Ishikawa (cell line): ENCODE results near the gene HCFC1.

Source experiments
- CREB1 ChIP-seq: IDR thresholded peaks from 2 replicates; pipeline ENCODE4 v1.6.1; 2012; ENCODE audit warnings: low read depth
- EP300 ChIP-seq: IDR thresholded peaks from 2 replicates; pipeline ENCODE4 v1.6.1; 2012; ENCODE audit warnings: borderline replicate concordance
- FOXM1 ChIP-seq: IDR thresholded peaks from 2 replicates; pipeline ENCODE4 v1.6.1; 2012; ENCODE audit warnings: low read depth, borderline replicate concordance
- NFIC ChIP-seq: IDR thresholded peaks from 2 replicates; pipeline ENCODE4 v1.6.1; 2012
- TAF1 ChIP-seq: IDR thresholded peaks from 2 replicates; pipeline ENCODE4 v1.6.1; 2012; ENCODE audit warnings: low read depth, mild to moderate bottlenecking
- TCF12 ChIP-seq: IDR thresholded peaks from 2 replicates; pipeline ENCODE4 v1.6.1; 2012; ENCODE audit warnings: low read depth
- ZBTB7A ChIP-seq: IDR thresholded peaks from 2 replicates; pipeline ENCODE4 v1.6.1; 2012; ENCODE audit warnings: low read depth
- TF ChIP-seq, protein P1 (sequence below): IDR thresholded peaks from 2 replicates; pipeline ENCODE4 v1.6.1; 2012; ENCODE audit warnings: low read depth, mild to moderate bottlenecking
- TF ChIP-seq, protein P2 (sequence below): IDR thresholded peaks from 2 replicates; pipeline ENCODE4 v1.6.1; 2012

DNA sequence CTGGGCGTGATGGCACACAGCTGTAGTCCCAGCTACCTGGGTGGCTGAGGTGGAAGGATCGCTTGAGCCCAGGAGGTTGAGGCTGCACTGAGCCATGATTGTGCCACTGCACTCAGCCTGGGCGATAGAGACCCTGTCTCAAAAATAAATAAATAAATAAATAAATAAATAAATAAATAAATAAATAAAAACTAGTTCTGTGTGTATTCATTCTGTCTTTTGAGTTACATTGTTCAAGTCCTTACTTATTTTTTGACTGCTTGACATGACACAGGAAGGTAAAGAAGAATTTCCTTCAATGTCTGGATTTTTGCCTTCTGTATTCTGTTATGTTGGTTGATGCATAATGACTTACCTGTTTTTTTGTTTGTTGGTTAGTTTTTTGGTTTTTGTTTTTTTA is 34.6 kb downstream of the HCFC1 start:
- TF ChIP-seq EP300 (no peak), CREB1 (no peak), ZBTB7A (no peak), FOXM1 (no peak), NFIC (no peak), TAF1 (no peak), TCF12 (no peak)
- TF ChIP-seq, protein P1, sequence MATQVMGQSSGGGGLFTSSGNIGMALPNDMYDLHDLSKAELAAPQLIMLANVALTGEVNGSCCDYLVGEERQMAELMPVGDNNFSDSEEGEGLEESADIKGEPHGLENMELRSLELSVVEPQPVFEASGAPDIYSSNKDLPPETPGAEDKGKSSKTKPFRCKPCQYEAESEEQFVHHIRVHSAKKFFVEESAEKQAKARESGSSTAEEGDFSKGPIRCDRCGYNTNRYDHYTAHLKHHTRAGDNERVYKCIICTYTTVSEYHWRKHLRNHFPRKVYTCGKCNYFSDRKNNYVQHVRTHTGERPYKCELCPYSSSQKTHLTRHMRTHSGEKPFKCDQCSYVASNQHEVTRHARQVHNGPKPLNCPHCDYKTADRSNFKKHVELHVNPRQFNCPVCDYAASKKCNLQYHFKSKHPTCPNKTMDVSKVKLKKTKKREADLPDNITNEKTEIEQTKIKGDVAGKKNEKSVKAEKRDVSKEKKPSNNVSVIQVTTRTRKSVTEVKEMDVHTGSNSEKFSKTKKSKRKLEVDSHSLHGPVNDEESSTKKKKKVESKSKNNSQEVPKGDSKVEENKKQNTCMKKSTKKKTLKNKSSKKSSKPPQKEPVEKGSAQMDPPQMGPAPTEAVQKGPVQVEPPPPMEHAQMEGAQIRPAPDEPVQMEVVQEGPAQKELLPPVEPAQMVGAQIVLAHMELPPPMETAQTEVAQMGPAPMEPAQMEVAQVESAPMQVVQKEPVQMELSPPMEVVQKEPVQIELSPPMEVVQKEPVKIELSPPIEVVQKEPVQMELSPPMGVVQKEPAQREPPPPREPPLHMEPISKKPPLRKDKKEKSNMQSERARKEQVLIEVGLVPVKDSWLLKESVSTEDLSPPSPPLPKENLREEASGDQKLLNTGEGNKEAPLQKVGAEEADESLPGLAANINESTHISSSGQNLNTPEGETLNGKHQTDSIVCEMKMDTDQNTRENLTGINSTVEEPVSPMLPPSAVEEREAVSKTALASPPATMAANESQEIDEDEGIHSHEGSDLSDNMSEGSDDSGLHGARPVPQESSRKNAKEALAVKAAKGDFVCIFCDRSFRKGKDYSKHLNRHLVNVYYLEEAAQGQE = no peak
- TF ChIP-seq, protein P2, sequence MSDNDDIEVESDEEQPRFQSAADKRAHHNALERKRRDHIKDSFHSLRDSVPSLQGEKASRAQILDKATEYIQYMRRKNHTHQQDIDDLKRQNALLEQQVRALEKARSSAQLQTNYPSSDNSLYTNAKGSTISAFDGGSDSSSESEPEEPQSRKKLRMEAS = no peak
